Spinal cord (tissue), 10 donors: ENCODE measurements around the gene LIG3. TPM values are rescaled to one million over a fixed set of nuclear protein-coding genes. Genes with fewer than 3 reads are reported as not detected.

Experiments
- DNase-seq, 6 donors: peaks; one replicate each; pipeline versions ENCODE4 v3.0.0 to v3.0.0-alpha.2; 2013 to 2015; ENCODE audit warnings: low spot score in 6 of 6, low read depth in 4 of 6
- H3K27ac ChIP-seq: one replicate; pipeline ENCODE4 v1.5.1; 2013; ENCODE audit warnings: low read depth, low read length, control low read depth
- H3K27me3 ChIP-seq: one replicate; pipeline ENCODE4 v1.6.1; 2013; ENCODE audit warnings: low read length; ENCODE audit not compliant: control insufficient read depth, insufficient read depth
- H3K36me3 ChIP-seq: one replicate; pipeline ENCODE4 v1.6.1; 2013; ENCODE audit warnings: low read length; ENCODE audit not compliant: control insufficient read depth, insufficient read depth
- H3K4me1 ChIP-seq: one replicate; pipeline ENCODE4 v1.6.1; 2013; ENCODE audit warnings: low read length; ENCODE audit not compliant: control insufficient read depth, insufficient read depth
- H3K4me3 ChIP-seq: one replicate; pipeline ENCODE4 v1.5.1; 2013; ENCODE audit warnings: low read depth, low read length, control low read depth
- H3K9me3 ChIP-seq: one replicate; pipeline ENCODE4 v1.6.1; 2013; ENCODE audit warnings: low read length; ENCODE audit not compliant: control insufficient read depth, insufficient read depth
- WGBS: methylation state at CpG from one replicate; pipeline ENCODE4 v1.1.5; 2013; ENCODE audit warnings: missing lambda C conversion rate; ENCODE audit not compliant: insufficient coverage; 5-methylcytosine and 5-hydroxymethylcytosine counted together
- polyA plus RNA-seq, 2 donors: library from polyadenylated mRNA; unstranded; fragments of 120-200 nt; gene quantifications; one replicate each; pipeline ENCODE4 v1.2.1, GENCODE V29; 2013; ENCODE audit not compliant: insufficient read length in 2 of 2
- total RNA-seq, 2 donors: library from RNA; depleted of rRNA in 1 of 2; stranded (reverse); fragments of 120-200 nt in 1 of 2; fragments of >200 nt in 1 of 2; gene quantifications; one replicate each; pipeline versions ENCODE4 v1.2.3 to v1.2.4, GENCODE V29; 2013 to 2014
- donor health status: healthy.

The LIG3 gene
- total and polyA plus RNA-seq, 4 donors, result 31.1 to 37.0 (median 35.0) TPM

DNA sequence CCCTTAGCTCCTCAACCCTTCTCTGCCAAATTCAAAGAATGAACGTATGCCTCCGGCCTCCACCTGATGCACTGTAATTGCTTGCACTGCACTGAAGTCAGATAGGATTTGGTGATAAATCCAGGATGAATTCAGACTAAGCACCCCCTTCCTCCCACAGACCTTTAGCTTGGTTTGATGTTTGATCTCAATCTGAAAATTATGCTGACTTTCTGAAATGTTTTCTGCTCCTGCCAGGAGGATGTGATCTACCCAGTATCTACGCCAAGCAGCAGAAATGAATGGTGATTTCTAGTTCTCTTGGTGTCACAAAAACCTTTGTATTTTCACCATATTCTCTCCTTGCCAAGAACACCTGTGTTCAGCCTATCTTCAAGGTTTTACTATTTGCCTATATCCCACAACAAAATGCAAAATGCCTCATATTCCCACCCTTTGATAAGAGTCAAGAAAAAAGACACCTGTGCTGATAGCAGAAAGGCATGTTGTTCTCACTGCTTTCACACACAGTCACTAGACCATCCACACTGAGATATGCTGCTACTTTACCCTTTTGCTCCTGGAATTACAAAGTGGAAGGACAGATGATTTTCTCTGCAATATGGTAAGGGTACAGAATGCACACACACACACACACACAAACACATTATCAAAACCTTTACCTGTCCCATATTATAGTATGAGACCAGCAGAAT, 68.5 kb downstream of the LIG3 start:
- Histone ChIP-seq H3K4me3 (no peak overlapping the region), H3K27me3 (no peaks in the 10 kb centered on the region), H3K4me1 (peaks cover 3% of the 10 kb centered on the region), H3K36me3 (no peaks in the 10 kb centered on the region), H3K9me3 (no peaks in the 10 kb centered on the region), H3K27ac (no peak overlapping the region)
- WGBS, result no CpG with 5 or more reads among the region's 3 CpGs
- no peak for DNase-seq

DNA sequence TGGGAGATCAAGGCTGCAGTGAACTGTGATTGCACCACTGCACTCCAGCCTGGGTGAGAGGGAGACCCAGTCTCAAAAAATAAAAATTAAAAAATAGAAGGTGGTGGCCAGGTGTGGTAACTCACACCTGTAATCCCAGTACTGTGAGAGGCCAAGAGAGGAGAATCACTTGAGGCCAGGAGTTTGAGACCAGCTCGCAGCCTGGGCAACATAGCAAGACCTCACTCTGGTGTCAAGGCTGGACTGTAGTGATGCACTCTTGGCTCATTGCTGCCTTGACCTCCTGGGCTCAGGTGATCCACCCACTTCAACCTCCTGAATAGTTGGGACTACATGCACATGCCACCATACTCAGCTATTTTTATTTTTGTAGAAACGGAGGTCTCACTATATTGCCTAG, 69.9 kb downstream of the LIG3 start:
- H3K27me3 ChIP-seq, result no peaks in the 10 kb centered on the region
- no peak overlapping the region for H3K4me3 ChIP-seq
- no peak overlapping the region for H3K27ac ChIP-seq
- 80% methylated on average over 1 of the region's 2 CpGs for WGBS
- peaks cover 3% of the 10 kb centered on the region for H3K4me1 ChIP-seq
- no peaks in the 10 kb centered on the region for H3K36me3 ChIP-seq
- H3K9me3 ChIP-seq, result no peaks in the 10 kb centered on the region
- DNase-seq, result no peak

DNA sequence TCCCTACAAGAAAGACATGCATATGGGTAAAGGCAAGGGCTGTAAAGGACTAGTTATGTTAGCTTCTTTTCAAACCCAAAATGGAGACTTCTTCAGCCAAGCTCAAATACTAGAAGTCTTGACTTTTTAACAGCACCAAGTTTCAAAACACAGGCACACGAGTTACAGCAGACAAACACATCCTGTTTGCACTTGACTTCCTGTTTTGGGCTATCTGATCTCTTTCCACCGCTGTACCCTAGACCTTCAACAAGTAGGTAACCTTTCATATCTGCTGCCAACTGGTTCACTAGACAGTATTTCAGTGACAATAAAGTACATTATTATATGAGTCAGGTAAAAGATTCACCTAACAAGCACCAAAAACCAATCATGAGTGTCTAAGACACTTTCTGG, 70.9 kb downstream of the LIG3 start:
- no peak overlapping the region for H3K4me3 ChIP-seq
- H3K27me3 ChIP-seq, result no peaks in the 10 kb centered on the region
- H3K9me3 ChIP-seq, result no peaks in the 10 kb centered on the region
- H3K4me1 ChIP-seq, result no peaks in the 10 kb centered on the region
- no peak overlapping the region for H3K27ac ChIP-seq
- H3K36me3 ChIP-seq, result no peaks in the 10 kb centered on the region
- DNase-seq, result no peak
- WGBS, result 36% methylated on average over 1 of the region's 2 CpGs

DNA sequence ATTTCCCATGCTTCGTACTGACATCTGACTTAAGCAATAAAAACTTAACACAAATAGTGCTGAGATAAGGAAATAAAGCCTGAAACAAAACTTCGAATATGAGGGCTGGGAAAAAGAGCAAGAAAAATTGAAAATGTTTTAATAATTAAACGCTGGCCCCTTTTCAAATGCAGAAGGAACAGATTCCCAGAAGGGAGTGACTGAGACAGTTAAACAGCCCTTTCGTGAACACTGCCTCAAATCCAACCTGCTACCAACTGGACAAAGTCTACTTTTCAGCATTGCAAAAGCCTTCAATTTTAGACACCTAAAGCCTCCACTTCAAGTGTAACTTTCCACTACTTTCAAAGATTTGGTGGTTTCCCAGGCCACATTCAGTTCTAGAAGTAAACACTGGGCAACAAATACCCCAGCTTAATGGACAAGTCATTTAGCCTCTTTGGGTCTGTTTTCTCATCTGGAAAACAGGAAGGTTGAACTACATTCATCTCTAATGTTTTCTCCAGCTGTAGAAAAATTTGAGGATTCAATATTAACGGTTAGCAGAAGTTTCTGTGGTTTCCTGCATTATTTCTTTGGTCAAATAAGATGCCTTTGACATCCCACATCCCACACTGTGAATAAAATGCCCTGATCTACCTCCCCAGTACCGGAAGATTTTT, 71.4 kb downstream of the LIG3 start:
- no peak for DNase-seq
- Histone ChIP-seq H3K4me1 (no peaks in the 10 kb centered on the region), H3K27ac (no peak overlapping the region), H3K9me3 (no peaks in the 10 kb centered on the region), H3K36me3 (no peaks in the 10 kb centered on the region), H3K4me3 (no peak overlapping the region), H3K27me3 (no peaks in the 10 kb centered on the region)
- WGBS, result 93% methylated on average over 2 of the region's 6 CpGs

DNA sequence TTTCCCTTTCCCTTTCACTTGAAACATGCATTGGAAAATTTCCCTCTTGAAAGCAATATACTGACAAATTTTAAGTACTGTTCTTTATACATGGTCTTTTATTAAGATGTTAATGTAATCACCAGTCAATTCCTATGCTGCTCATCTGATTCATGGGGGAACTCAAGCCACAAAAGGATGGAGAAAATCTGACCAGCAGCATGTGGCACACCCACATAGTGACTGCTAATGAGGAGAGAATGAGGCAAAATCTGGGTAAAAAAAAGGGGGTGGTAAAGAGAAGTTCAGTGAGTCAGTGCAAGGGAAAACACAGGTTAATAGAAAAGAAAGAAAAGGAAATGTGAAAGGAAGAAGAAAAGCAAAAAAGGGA, 71.9 kb downstream of the LIG3 start:
- Histone ChIP-seq H3K27ac (no peak overlapping the region), H3K4me1 (no peaks in the 10 kb centered on the region), H3K4me3 (no peak overlapping the region), H3K9me3 (no peaks in the 10 kb centered on the region), H3K27me3 (no peaks in the 10 kb centered on the region), H3K36me3 (no peaks in the 10 kb centered on the region)
- DNase-seq, result no peak

DNA sequence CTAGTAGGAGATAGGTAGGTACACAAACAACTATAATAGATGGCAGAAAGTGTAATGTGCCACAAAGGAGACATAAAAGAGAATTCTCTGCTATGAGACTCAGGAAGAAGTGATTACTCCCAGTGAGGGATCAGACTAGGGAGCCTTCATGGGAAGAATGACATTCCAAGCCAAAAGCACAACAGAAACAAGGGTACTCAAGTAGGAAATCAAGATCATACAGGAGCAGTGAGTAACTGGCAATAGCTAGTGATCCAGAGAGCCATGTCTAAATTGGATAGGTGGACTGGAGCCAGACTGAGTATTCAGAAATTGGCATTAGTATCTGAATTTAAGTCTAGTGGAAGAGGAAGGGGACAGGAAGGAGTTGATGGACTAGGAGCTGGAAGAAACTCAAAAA, 72.5 kb downstream of the LIG3 start:
- Histone ChIP-seq H3K4me1 (no peaks in the 10 kb centered on the region), H3K27me3 (no peaks in the 10 kb centered on the region), H3K9me3 (no peaks in the 10 kb centered on the region), H3K36me3 (no peaks in the 10 kb centered on the region), H3K4me3 (no peak overlapping the region), H3K27ac (no peak overlapping the region)
- DNase-seq, result no peak

DNA sequence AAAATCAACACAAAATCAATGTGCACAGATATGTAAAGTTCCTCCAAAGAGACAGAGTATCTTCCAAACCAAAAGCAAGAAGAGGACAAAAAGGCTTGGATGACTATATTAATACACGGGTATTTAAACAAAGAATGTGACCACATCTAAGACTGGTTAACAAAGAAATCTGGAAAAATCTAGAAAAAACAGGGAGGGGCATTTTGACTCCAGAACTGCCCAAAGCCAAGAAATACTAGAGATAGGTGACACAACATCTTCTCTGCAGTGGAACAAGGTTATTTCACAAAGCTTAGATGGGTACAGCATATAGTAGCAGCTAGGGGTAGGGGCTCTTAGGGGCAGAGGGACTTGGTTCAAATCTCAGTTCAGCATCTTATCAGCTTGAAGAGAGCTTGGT, 72.9 kb downstream of the LIG3 start:
- H3K27ac ChIP-seq, result no peak overlapping the region
- WGBS, result no CpG with 5 or more reads among the region's 1 CpG
- H3K36me3 ChIP-seq, result no peaks in the 10 kb centered on the region
- no peaks in the 10 kb centered on the region for H3K4me1 ChIP-seq
- H3K9me3 ChIP-seq, result no peaks in the 10 kb centered on the region
- DNase-seq, result no peak
- H3K27me3 ChIP-seq, result no peaks in the 10 kb centered on the region
- no peak overlapping the region for H3K4me3 ChIP-seq

DNA sequence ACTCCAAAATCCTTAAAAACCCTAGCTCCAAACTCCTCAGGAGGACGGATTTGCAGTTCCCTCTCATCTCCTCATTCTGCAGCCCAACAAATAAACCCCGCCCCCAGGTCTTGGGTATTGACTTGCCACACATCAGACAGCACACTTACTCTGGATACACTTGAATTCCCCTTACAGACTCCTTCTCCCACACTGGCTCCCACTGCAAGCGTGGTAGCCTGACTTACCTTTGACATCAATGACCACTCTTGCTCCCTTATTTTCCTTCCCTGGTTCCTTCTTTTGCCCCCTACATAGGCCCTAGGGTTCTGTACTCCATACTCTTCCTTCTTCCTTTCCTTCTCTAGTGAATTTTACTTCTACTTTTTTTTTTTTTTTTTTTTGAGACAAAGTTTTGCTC, 75.7 kb downstream of the LIG3 start:
- Histone ChIP-seq H3K27ac (no peak overlapping the region), H3K4me3 (no peak overlapping the region), H3K9me3 (no peaks in the 10 kb centered on the region), H3K36me3 (no peaks in the 10 kb centered on the region), H3K4me1 (no peaks in the 10 kb centered on the region), H3K27me3 (no peaks in the 10 kb centered on the region)
- 85% methylated on average over 3 of the region's 3 CpGs for WGBS
- DNase-seq, result no peak

DNA sequence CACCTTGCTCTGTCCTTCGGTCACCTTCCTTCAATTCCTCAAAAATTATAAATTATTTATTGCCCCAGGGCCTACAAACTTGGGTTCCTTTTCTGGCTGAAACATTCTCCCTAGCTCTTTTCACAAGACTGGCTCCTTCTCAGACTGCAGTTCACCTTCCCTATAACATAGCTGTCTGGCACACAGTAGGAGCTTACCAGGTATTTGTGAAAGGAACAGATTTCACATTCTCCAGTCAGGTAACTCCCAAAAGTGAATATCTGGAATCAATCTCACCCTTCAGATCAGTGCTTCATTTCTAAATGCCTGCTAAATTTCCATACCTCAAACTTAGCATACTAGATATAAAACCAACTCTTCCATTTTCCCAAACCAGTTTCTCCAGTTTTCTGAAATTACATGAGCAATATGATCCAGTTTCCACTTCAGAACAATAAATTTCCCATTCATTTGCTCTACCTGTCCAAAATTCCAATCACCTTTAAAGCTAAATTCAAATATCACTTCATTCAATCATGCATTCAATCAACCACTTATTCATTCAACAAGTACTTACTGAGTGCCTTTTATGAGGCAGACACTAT, 77.1 kb downstream of the LIG3 start:
- 100% methylated on average over 1 of the region's 1 CpG for WGBS

More for the DNA sequence above, 77.1 kb downstream of the LIG3 start:
- Histone ChIP-seq H3K36me3 (no peaks in the 10 kb centered on the region), H3K4me1 (no peaks in the 10 kb centered on the region), H3K27me3 (no peaks in the 10 kb centered on the region), H3K4me3 (no peak overlapping the region), H3K9me3 (no peaks in the 10 kb centered on the region), H3K27ac (no peak overlapping the region)
- DNase-seq, result no peak
